HCT116 (cell line): Measurements from ENCODE around the gene ATXN7L1. TPM values are rescaled to one million over a fixed set of nuclear protein-coding genes. Genes with fewer than 3 reads are reported as not detected.

Source experiments
- ATAC-seq: fragments of 200-7000 bp; cut with Tn5 transposase; 2 replicates; pipeline ENCODE4 v1.9.1; 2020; ENCODE audit warnings: mild to moderate bottlenecking, moderate library complexity
- BruUV-seq: library from RNA; stranded (reverse); fragments of 400-500 nt; replicated peaks from 2 replicates; lab custom pipeline; 2021; lab: Mats Ljungman, UMichigan
- CTCF ChIA-PET: fragments of 300-600 bp; sonication (Branson Sonifier 250); formaldehyde crosslinking; loops from one replicate; lab custom pipeline; 2021; ENCODE audit warnings: antibody characterized with exemption; lab: Charles Lee
- POLR2A ChIA-PET: fragments of 300-600, 350-600 bp; sonication (Branson Sonifier 250); formaldehyde crosslinking; loops from one replicate; lab custom pipeline; 2021; ENCODE audit warnings: antibody characterized with exemption; lab: Charles Lee
- RAD21 ChIA-PET, 2 experiments: fragments of 300-600 bp; sonication (Branson Sonifier 250); formaldehyde crosslinking; loops; one replicate each; lab custom pipeline; 2023; ENCODE audit warnings: low total read pairs in 2 of 2; ENCODE audit not compliant: uncharacterized antibody in 2 of 2, unreplicated experiment in 2 of 2, low non-redundant PET in 1 of 2; lab: Charles Lee
- DNase-seq: peaks from one replicate; pipeline ENCODE4 v3.0.0-alpha.2; 2010; ENCODE audit warnings: low read depth, low spot score
- H2AFZ ChIP-seq: fragments of 200-600 bp; shearing (Covaris generic), sonication (generic); 2 replicates; pipeline ENCODE4 v1.6.1; 2017; ENCODE audit warnings: low read depth, mixed run types, mixed read lengths, antibody characterized with exemption, low read length; ENCODE audit not compliant: poor library complexity, severe bottlenecking
- H3K27ac ChIP-seq: 2 replicates; pipeline ENCODE4 v1.5.1; 2012; ENCODE audit warnings: low read depth, low read length
- H3K27me3 ChIP-seq: fragments of 200-600 bp; sonication (generic); 2 replicates; pipeline ENCODE4 v1.6.1; 2016; ENCODE audit warnings: mixed run types, low read length, mixed read lengths; ENCODE audit not compliant: insufficient read depth
- H3K36me3 ChIP-seq, 2 experiments: fragments of 200-500 bp in 1 of 2; fragments of 200-600 bp in 1 of 2; sonication (Bioruptor generic) in 1 of 2; sonication (generic) in 1 of 2; 2 replicates each; pipeline versions ENCODE4 v1.5.1 to v1.6.1; 2014 to 2016; ENCODE audit warnings: low read length in 2 of 2, inconsistent platforms in 1 of 2, mixed read lengths in 1 of 2, mixed run types in 1 of 2; ENCODE audit not compliant: insufficient read depth in 2 of 2, control insufficient read depth in 1 of 2
- H3K4me1 ChIP-seq, 2 experiments: fragments of 200-600 bp in 1 of 2; sonication (generic) in 1 of 2; 2 replicates each; pipeline versions ENCODE4 v1.5.1 to v1.6.1; 2012 to 2017; ENCODE audit warnings: low read length in 2 of 2, inconsistent platforms in 1 of 2, mild to moderate bottlenecking in 1 of 2, mixed read lengths in 1 of 2, mixed run types in 1 of 2, moderate library complexity in 1 of 2; ENCODE audit not compliant: insufficient read depth in 2 of 2, control insufficient read depth in 1 of 2
- H3K4me2 ChIP-seq: fragments of 200-600 bp; sonication (generic); 2 replicates; pipeline ENCODE4 v1.6.1; 2017; ENCODE audit warnings: mixed run types, low read length, mixed read lengths
- H3K4me3 ChIP-seq, 2 experiments: fragments of 200-600 bp in 1 of 2; sonication (generic) in 1 of 2; replicated peaks in 1 of 2; 2 replicates each; pipeline ENCODE4 v1.5.1; 2011 to 2016; ENCODE audit warnings: low read length in 2 of 2, control low read depth in 1 of 2, low read depth in 1 of 2, mild to moderate bottlenecking in 1 of 2, mixed read lengths in 1 of 2, mixed run types in 1 of 2
- H3K79me2 ChIP-seq: fragments of 200-600 bp; sonication (generic); 2 replicates; pipeline ENCODE4 v1.6.1; 2017; ENCODE audit warnings: mild to moderate bottlenecking, mixed run types, low read length, moderate library complexity, mixed read lengths; ENCODE audit not compliant: insufficient read depth
- H3K9ac ChIP-seq: fragments of 200-600 bp; sonication (generic); 2 replicates; pipeline ENCODE4 v1.6.1; 2016; ENCODE audit warnings: low read length, mixed read lengths
- H3K9me2 ChIP-seq: fragments of 200-600 bp; sonication (generic), shearing (Covaris generic); 2 replicates; pipeline ENCODE4 v1.6.1; 2017; ENCODE audit warnings: mixed run types, mild to moderate bottlenecking, moderate library complexity; ENCODE audit not compliant: insufficient read depth
- H3K9me3 ChIP-seq, 2 experiments: fragments of 200-500 bp in 1 of 2; fragments of 200-600 bp in 1 of 2; sonication (Bioruptor generic) in 1 of 2; sonication (generic) in 1 of 2; 2 replicates each; pipeline ENCODE4 v1.6.1; 2014 to 2017; ENCODE audit warnings: low read length in 2 of 2, mixed read lengths in 2 of 2, inconsistent platforms in 1 of 2, low read depth in 1 of 2, mild to moderate bottlenecking in 1 of 2, mixed run types in 1 of 2, moderate library complexity in 1 of 2; ENCODE audit not compliant: control insufficient read depth in 1 of 2, insufficient read depth in 1 of 2
- H4K20me1 ChIP-seq: fragments of 200-600 bp; sonication (generic), shearing (Covaris generic); 2 replicates; pipeline ENCODE4 v1.6.1; 2017; ENCODE audit warnings: mixed run types, mild to moderate bottlenecking, moderate library complexity; ENCODE audit not compliant: insufficient read depth
- CEBPB ChIP-seq: IDR thresholded peaks from 2 replicates; pipeline ENCODE4 v1.6.1; 2012; ENCODE audit warnings: low read depth
- EZH2phosphoT487 ChIP-seq: fragments of 200-600 bp; IDR thresholded peaks from 2 replicates; pipeline ENCODE4 v1.6.1; 2018; ENCODE audit warnings: antibody characterized with exemption, borderline replicate concordance
- FOSL1 ChIP-seq: IDR thresholded peaks from 2 replicates; pipeline ENCODE4 v1.6.1; 2012; ENCODE audit warnings: low read depth
- JUND ChIP-seq: IDR thresholded peaks from 2 replicates; pipeline ENCODE4 v1.6.1; 2012
- POLR2A ChIP-seq: IDR thresholded peaks from 2 replicates; pipeline ENCODE4 v1.7.0; 2011; ENCODE audit warnings: borderline replicate concordance; ENCODE audit not compliant: insufficient read depth, insufficient read length; ENCODE audit errors: extremely low read depth
- SIN3A ChIP-seq: IDR thresholded peaks from 2 replicates; pipeline ENCODE4 v1.6.1; 2012; ENCODE audit warnings: low read depth
- SRF ChIP-seq: IDR thresholded peaks from 2 replicates; pipeline ENCODE4 v1.6.1; 2012; ENCODE audit warnings: low read depth
- TCF7L2 ChIP-seq: IDR thresholded peaks from 2 replicates; pipeline ENCODE4 v1.7.0; 2011; ENCODE audit warnings: borderline replicate concordance, inconsistent platforms; ENCODE audit not compliant: insufficient read depth, insufficient read length; ENCODE audit errors: extremely low read depth
- YY1 ChIP-seq: IDR thresholded peaks from 2 replicates; pipeline ENCODE4 v1.6.1; 2011; ENCODE audit warnings: low read length, low read depth, moderate library complexity, mild to moderate bottlenecking; ENCODE audit not compliant: insufficient replicate concordance; ENCODE audit errors: extremely low read depth
- ZFX ChIP-seq: fragments of 450-650 bp; IDR thresholded peaks from 2 replicates; pipeline ENCODE4 v1.6.1; 2017
- ZNF274 ChIP-seq: fragments of 200-500 bp; sonication (Bioruptor generic); IDR thresholded peaks from 2 replicates; pipeline ENCODE4 v1.6.1; 2014; ENCODE audit warnings: mild to moderate bottlenecking, low read depth, low read length, inconsistent platforms
- intact Hi-C: fragments of 100-400 bp; cut with micrococcal nuclease; formaldehyde crosslinking; loops from 2 replicates; pipeline ENCODE4 v1.10.0; 2022
- total RNA-seq: library from RNA; stranded (reverse); gene quantifications from one replicate; pipeline ENCODE4 v1.2.1, GENCODE V29; 2021; ENCODE audit not compliant: unreplicated experiment
- TF ChIP-seq, protein P1 (sequence below): IDR thresholded peaks from 2 replicates; pipeline ENCODE4 v1.6.1; 2012
- TF ChIP-seq, protein P2 (sequence below): IDR thresholded peaks from 2 replicates; pipeline ENCODE4 v1.6.1; 2012

ATXN7L1 gene
- total RNA-seq, 1 experiment from 2014 or later, result 11.5 TPM

- no peak overlapping the region for H3K27ac ChIP-seq
- H3K36me3 ChIP-seq, result peaks cover 0 to 5% of the 10 kb centered on the region in 2 experiments; a peak in 1 of 4 replicates
- ATAC-seq (no peak), DNase-seq (no peak)
- intact Hi-C loops, result no loop called here
- POLR2A ChIA-PET, result no interaction called here
- CTCF ChIA-PET, result no interaction called here
- no peaks in the 10 kb centered on the region for H4K20me1 ChIP-seq
- no peaks in the 10 kb centered on the region for H3K9me2 ChIP-seq
- H3K4me2 ChIP-seq, result no peak overlapping the region
- no peaks in the 10 kb centered on the region for H3K9me3 ChIP-seq
- H3K4me1 ChIP-seq, result no peaks in the 10 kb centered on the region; a peak in 1 of 4 replicates
- no peak overlapping the region for H3K9ac ChIP-seq
- TF ChIP-seq, protein P1, sequence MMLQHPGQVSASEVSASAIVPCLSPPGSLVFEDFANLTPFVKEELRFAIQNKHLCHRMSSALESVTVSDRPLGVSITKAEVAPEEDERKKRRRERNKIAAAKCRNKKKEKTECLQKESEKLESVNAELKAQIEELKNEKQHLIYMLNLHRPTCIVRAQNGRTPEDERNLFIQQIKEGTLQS, result no peak
- TF ChIP-seq CEBPB (no peak), FOSL1 (no peak), SIN3A (no peak), TCF7L2 (no peak), SRF (no peak)
- TF ChIP-seq, protein P2, sequence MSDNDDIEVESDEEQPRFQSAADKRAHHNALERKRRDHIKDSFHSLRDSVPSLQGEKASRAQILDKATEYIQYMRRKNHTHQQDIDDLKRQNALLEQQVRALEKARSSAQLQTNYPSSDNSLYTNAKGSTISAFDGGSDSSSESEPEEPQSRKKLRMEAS, result no peak
- no peak overlapping the region for H2AFZ ChIP-seq
- no TSS peak for BruUV-seq
- RAD21 ChIA-PET, result no interaction called here
- no peaks in the 10 kb centered on the region for H3K27me3 ChIP-seq
- no peak overlapping the region for H3K4me3 ChIP-seq
- H3K79me2 ChIP-seq, result no peaks in the 10 kb centered on the region; the same call in 1 of the 2 replicates
These were observed 29.6 kb upstream of the ATXN7L1 start for GRCh38 chr7:105905910-105906568.

DNA sequence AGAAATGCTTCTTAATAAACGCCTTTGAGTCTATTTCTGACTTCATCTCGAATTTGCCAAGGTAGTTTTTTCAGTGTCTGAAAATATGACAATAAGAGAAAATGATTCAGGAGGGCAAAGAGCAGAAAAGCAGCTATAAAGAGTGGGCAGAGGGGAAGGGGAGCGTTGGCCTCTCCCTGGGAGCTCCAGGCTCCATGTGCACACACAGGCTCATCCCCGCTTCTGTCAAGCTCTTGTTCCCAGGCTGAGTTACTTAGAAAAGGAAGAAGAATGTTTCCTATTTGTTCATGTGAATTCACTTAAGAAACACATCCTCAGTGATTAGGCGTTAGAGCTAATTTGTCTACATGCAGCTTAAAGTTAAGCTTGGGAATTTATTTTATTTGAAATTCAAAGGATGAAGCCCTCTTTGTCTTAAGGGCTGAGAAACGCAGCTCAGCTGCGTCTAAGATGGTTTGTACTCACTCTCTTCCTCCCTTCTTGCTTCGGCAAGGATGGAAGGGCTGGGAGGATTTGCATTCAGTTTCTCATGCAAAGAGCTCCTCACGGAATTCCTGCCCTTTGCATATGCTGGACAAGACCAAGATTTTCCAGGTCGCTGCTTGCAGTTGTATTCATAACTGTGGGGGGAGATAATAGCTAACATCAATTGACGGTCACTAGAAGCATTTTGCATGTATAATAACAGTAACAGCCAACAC is 29.0 kb upstream of the ATXN7L1 start:
- H3K79me2 ChIP-seq, result no peaks in the 10 kb centered on the region; the same call in 1 of the 2 replicates
- DNase-seq (no peak), ATAC-seq (no peak)
- intact Hi-C loops, result no loop called here
- no peaks in the 10 kb centered on the region for H3K9me3 ChIP-seq
- no peaks in the 10 kb centered on the region for H3K36me3 ChIP-seq
- H3K4me2 ChIP-seq, result no peak overlapping the region
- H3K4me3 ChIP-seq, result no peak overlapping the region
- CTCF ChIA-PET, result no interaction called here
- no TSS peak for BruUV-seq
- no peaks in the 10 kb centered on the region for H4K20me1 ChIP-seq
- POLR2A ChIA-PET, result no interaction called here
- no peaks in the 10 kb centered on the region for H3K27me3 ChIP-seq
- H3K9me2 ChIP-seq, result no peaks in the 10 kb centered on the region
- H3K9ac ChIP-seq, result no peak overlapping the region
- TF ChIP-seq POLR2A (no peak), YY1 (no peak), ZNF274 (no peak), JUND (no peak), EZH2phosphoT487 (no peak), ZFX (no peak)
- TF ChIP-seq, all 23 proteins: peak for 0
- RAD21 ChIA-PET, result no interaction called here
- Histone ChIP-seq H3K27ac (no peak overlapping the region), H2AFZ (no peak overlapping the region), H3K4me1 (no peaks in the 10 kb centered on the region; a peak in 1 of 4 replicates)
